Small intestine (tissue), 7 donors: Measurements from ENCODE around the gene TENT4A. TPM values are rescaled to one million over a fixed set of nuclear protein-coding genes. Genes with fewer than 3 reads are reported as not detected.

ENCODE experiments used
- DNase-seq, 2 donors: peaks; one replicate each; pipeline versions ENCODE4 v3.0.0 to v3.0.0-alpha.2; 2013
- FAIRE-seq: peaks from 2 replicates; lab custom pipeline; 2012; peaks lifted over from hg19 to GRCh38; lab: Jason Lieb, UNC
- H3K27ac ChIP-seq, 3 donors: one replicate each; pipeline ENCODE4 v1.5.1; 2013; ENCODE audit warnings: low read length in 2 of 3, mild to moderate bottlenecking in 2 of 3, control low read depth in 1 of 3, inconsistent platforms in 1 of 3, low read depth in 1 of 3, moderate library complexity in 1 of 3
- H3K27me3 ChIP-seq, 3 donors: one replicate each; pipeline ENCODE4 v1.6.1; 2013; ENCODE audit warnings: low read length in 3 of 3, inconsistent platforms in 1 of 3; ENCODE audit not compliant: control insufficient read depth in 3 of 3, insufficient read depth in 3 of 3
- H3K36me3 ChIP-seq, 3 donors: one replicate each; pipeline ENCODE4 v1.6.1; 2013; ENCODE audit warnings: low read length in 3 of 3, inconsistent platforms in 1 of 3, low read depth in 1 of 3, mild to moderate bottlenecking in 1 of 3, moderate library complexity in 1 of 3; ENCODE audit not compliant: control insufficient read depth in 3 of 3, insufficient read depth in 2 of 3
- H3K4me1 ChIP-seq, 3 donors: one replicate each; pipeline ENCODE4 v1.6.1; 2013; ENCODE audit warnings: low read length in 2 of 3, inconsistent platforms in 1 of 3, low read depth in 1 of 3, mild to moderate bottlenecking in 1 of 3, moderate library complexity in 1 of 3; ENCODE audit not compliant: control insufficient read depth in 3 of 3, insufficient read depth in 2 of 3
- H3K4me3 ChIP-seq, 3 donors: one replicate each; pipeline ENCODE4 v1.5.1; 2013; ENCODE audit warnings: low read length in 3 of 3, control low read depth in 1 of 3, inconsistent platforms in 1 of 3, low read depth in 1 of 3, mild to moderate bottlenecking in 1 of 3, moderate library complexity in 1 of 3
- H3K9me3 ChIP-seq, 2 donors: one replicate each; pipeline ENCODE4 v1.6.1; 2013; ENCODE audit warnings: low read depth in 1 of 2, low read length in 1 of 2; ENCODE audit not compliant: control insufficient read depth in 2 of 2, insufficient read depth in 1 of 2
- WGBS, 3 donors: extraction: QIAGEN DNeasy Blood & Tissue Kit; methylation state at CpG; one replicate each; pipeline ENCODE4 v1.1.7; 2013; 5-methylcytosine and 5-hydroxymethylcytosine counted together
- polyA plus RNA-seq, 4 donors: library from polyadenylated mRNA; stranded (reverse) in 3 of 4; unstranded in 1 of 4; fragments of 200-250 nt in 3 of 4; fragments of 120-200 nt in 1 of 4; gene quantifications; one replicate each; pipeline versions ENCODE4 v1.2.1 to v1.2.3, GENCODE V29; 2013
- donor health status: healthy with polysubstance abuse.
- donor health status: control.
- donor health status: control.
- donor health status: Bipolar disorder and iron deficiency.
- donor health status: healthy.

Gene TENT4A
- polyA plus RNA-seq, 4 donors = 8.6 to 19.0 (median 11.2) TPM

DNA sequence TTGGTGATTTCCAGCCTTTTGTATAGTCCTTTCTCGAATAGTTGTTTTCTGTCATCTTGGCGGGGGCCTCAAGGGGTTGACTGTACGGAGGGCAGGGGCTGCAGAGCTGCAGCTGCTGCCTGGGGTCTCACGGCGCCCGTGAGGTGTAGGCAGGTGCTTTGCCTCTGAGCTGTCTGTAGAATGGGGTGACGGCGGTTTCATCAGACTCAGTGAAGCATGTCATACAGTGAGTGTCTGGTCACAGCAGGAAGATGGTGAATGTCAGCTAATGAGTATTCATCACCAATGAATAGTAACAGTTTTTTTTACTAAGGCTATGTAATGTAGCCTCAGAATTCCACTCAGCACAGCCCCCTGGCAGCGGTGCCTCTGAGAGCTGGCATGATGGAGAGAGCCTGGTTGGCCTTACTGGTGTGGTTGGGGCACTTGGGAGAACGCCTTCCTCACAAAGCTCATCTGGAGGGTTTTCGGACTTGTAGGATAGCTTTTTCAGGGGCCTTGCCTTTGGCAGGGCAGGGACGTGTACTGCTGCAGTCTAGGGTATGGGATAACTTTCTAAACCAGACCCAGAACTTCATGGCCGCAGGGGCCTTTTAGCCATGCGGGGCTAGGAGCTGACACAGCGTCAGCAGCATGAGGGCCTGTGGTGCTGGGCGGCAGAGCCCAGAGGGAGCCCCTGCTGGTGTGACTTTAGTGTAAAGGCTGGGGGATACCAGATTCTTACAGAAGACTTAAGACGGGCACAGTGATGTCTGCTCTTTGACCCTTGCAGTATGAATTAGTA is 15.0 kb downstream of the TENT4A start:
- H3K27me3 ChIP-seq = no peaks in the 10 kb centered on the region
- DNase-seq (no peak), FAIRE-seq (no peak)
- peak overlapping the region in 1 of 3 donors; percentile 44 for H3K27ac ChIP-seq
- H3K36me3 ChIP-seq = peaks cover 0 to 41% (median 4%) of the 10 kb centered on the region in 3 donors
- no peak overlapping the region for H3K4me3 ChIP-seq
- H3K4me1 ChIP-seq = peaks cover 9 to 24% (median 14%) of the 10 kb centered on the region in 3 donors
- 79 to 83% (median 83%) methylated on average over 17 of the region's 17 CpGs for WGBS, 3 donors
- H3K9me3 ChIP-seq = no peaks in the 10 kb centered on the region

- FAIRE-seq = no peak
Measured at GRCh38 chr5:6728795-6729183, 15.6 kb downstream of the TENT4A start.

DNA sequence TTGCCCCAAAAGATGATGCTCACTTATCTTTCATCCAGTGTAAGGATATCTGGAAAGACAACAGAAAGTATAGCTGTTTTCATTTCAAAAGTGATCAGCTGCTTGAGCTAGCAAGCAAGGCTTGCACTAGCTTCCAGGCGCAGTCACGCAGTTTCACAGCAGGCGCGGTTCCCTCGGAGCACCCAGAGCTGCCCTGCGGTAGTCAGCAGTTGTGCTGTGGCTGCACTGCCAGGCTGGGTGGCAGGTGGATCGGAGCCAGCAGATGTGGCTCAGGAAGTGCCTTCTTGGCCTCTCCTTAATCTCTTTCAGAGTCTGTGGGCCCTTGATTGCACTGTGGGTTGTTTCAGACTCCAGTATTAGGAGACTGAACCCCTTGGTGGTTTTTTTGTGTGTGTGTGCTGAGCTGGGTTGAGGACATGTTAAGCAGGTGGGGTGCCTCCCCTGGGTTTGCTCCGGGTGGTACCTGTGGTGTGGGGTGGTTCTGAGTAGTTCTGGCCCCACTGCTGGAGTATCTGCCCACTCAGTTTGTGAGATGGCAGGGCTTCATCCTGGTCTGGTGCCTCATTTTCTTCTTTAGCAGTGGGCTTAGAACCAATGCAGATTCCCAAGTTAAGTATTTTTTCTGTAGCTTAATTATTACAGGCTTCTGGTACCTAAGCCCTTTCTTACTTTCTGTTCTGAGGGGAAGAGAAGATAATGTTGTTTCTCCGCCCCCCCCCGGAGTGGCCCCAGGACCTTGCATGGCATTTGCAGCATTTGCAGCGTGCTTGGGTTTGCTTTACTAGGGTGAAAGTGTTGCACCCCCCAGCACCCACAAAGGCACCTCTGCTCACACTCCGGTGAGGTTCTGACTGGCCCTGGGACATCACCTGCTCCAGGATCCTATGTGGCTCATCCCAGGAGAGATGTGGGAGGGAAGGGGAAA is 16.4 kb downstream of the TENT4A start:
- DNase-seq (peak in 1 of 2 donors; percentile 62), FAIRE-seq (no peak)
- Histone ChIP-seq H3K4me3 (no peak overlapping the region), H3K36me3 (peaks cover 0 to 41% (median 4%) of the 10 kb centered on the region in 3 donors), H3K9me3 (no peaks in the 10 kb centered on the region), H3K27me3 (no peaks in the 10 kb centered on the region), H3K4me1 (peaks cover 9 to 22% (median 14%) of the 10 kb centered on the region in 3 donors), H3K27ac (peak overlapping the region in 2 of 3 donors; percentile 5 to 61)
- WGBS, 3 donors = 21 to 54% (median 40%) methylated on average over 12 of the region's 12 CpGs

More at GRCh38 chr5:6728795-6729183, 15.6 kb downstream of the TENT4A start:
- Histone ChIP-seq H3K4me3 (no peak overlapping the region), H3K27me3 (no peaks in the 10 kb centered on the region), H3K36me3 (peaks cover 0 to 38% (median 4%) of the 10 kb centered on the region in 3 donors), H3K27ac (no peak overlapping the region), H3K4me1 (peaks cover 9 to 24% (median 14%) of the 10 kb centered on the region in 3 donors), H3K9me3 (no peaks in the 10 kb centered on the region)
- WGBS, 3 donors = 77 to 90% (median 84%) methylated on average over 1 of the region's 1 CpG
- DNase-seq = no peak

DNA sequence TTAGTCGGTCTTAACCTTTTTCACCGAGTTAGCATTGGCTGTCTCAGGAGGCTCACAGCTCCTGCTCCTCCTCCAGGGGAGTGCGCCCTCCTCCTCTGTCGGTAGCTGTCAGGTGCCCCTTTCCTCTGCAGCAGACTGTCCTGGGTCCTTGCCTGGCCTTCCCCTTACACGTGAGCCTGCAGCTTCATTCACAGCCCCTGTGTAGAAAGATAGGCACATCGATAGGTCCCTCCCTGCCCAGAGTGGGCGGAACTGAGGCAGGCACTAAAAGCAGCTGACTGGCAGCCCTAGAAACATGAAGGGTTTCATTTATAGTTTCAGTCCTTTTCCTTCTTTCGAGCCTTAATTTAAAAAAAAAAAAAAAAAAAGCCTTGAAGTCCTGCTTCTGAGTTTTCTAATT is 17.2 kb downstream of the TENT4A start:
- H3K36me3 ChIP-seq = peaks cover 0 to 39% (median 4%) of the 10 kb centered on the region in 3 donors
- no peak for FAIRE-seq
- H3K27me3 ChIP-seq = no peaks in the 10 kb centered on the region
- H3K27ac ChIP-seq = peak overlapping the region in 1 of 3 donors; percentile 61
- peaks cover 9 to 22% (median 14%) of the 10 kb centered on the region in 3 donors for H3K4me1 ChIP-seq
- H3K4me3 ChIP-seq = no peak overlapping the region
- WGBS, 3 donors = 24 to 50% (median 47%) methylated on average over 8 of the region's 8 CpGs
- no peak for DNase-seq
- H3K9me3 ChIP-seq = no peaks in the 10 kb centered on the region

DNA sequence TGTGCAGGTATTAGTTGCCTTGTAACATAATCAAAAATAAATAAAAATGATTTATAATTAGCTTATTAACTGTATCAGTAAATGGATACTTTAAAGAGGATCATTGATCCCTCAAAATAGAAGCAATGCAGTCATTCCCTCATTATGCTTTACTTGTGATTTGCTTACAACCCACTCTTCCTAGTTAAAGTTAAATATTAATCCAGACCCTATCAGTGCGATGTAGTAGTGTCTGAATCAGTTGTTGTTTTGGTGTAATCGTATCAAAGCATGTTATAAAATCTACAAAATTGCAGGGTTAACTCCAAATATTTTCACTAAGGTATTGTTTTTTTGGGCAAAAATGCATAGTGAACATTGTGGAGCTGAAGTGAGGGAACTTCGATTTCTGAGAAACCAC is 17.6 kb downstream of the TENT4A start:
- DNase-seq (peak in 1 of 2 donors; percentile 28), FAIRE-seq (no peak)
- no peaks in the 10 kb centered on the region for H3K9me3 ChIP-seq
- 31 to 73% (median 47%) methylated on average over 3 of the region's 3 CpGs for WGBS, 3 donors
- H3K4me1 ChIP-seq = peaks cover 9 to 22% (median 14%) of the 10 kb centered on the region in 3 donors
- no peak overlapping the region for H3K4me3 ChIP-seq
- H3K36me3 ChIP-seq = peaks cover 0 to 38% (median 4%) of the 10 kb centered on the region in 3 donors
- no peaks in the 10 kb centered on the region for H3K27me3 ChIP-seq
- H3K27ac ChIP-seq = no peak overlapping the region

GRCh38 chr5:6731465-6732237 is 18.4 kb downstream of the TENT4A start:
- FAIRE-seq (no peak), DNase-seq (peak in 1 of 2 donors; percentile 51)
- H3K4me1 ChIP-seq = peaks cover 11 to 22% (median 14%) of the 10 kb centered on the region in 3 donors
- no peak overlapping the region for H3K27ac ChIP-seq
- peaks cover 0 to 35% (median 0%) of the 10 kb centered on the region in 3 donors for H3K36me3 ChIP-seq
- H3K4me3 ChIP-seq = no peak overlapping the region
- 24 to 56% (median 55%) methylated on average over 7 of the region's 7 CpGs for WGBS, 3 donors
- H3K27me3 ChIP-seq = no peaks in the 10 kb centered on the region
- H3K9me3 ChIP-seq = no peaks in the 10 kb centered on the region

GRCh38 chr5:6732634-6733410 is 19.6 kb downstream of the TENT4A start:
- Histone ChIP-seq H3K36me3 (peaks cover 0 to 34% (median 0%) of the 10 kb centered on the region in 3 donors), H3K4me1 (peaks cover 11 to 19% (median 14%) of the 10 kb centered on the region in 3 donors), H3K9me3 (no peaks in the 10 kb centered on the region), H3K27ac (peak overlapping the region in 1 of 3 donors; percentile 72), H3K27me3 (no peaks in the 10 kb centered on the region), H3K4me3 (no peak overlapping the region)
- 63 to 80% (median 67%) methylated on average over 13 of the region's 13 CpGs for WGBS, 3 donors
- DNase-seq (no peak), FAIRE-seq (no peak)
